Activated T-helper 17 cell treated with anti-CD3 and anti-CD28 coated beads, Interleukin-2, amount 50 U/mL, for 72 hours (primary cell): ENCODE results near the gene ANO2. TPM values are rescaled to one million over a fixed set of nuclear protein-coding genes. Genes with fewer than 3 reads are reported as not detected.

ENCODE experiments used
- ATAC-seq: fragments of 150-1000 bp; cut with Tn5 transposase; replicated peaks from 2 replicates; pipeline ENCODE4 v1.10.0; 2021; ENCODE audit warnings: mild to moderate bottlenecking, moderate library complexity
- H3K27ac Mint-ChIP-seq: one replicate; pipeline ENCODE4 v1.8.0; 2022; ENCODE audit warnings: mixed read lengths
- H3K27me3 Mint-ChIP-seq: one replicate; pipeline ENCODE4 v1.8.0; 2022; ENCODE audit warnings: mixed read lengths
- H3K36me3 Mint-ChIP-seq: one replicate; pipeline ENCODE4 v1.8.0; 2022; ENCODE audit warnings: low read depth, mild to moderate bottlenecking, mixed read lengths
- H3K4me1 Mint-ChIP-seq: one replicate; pipeline ENCODE4 v1.8.0; 2022; ENCODE audit warnings: mixed read lengths
- H3K4me3 Mint-ChIP-seq: one replicate; pipeline ENCODE4 v1.8.0; 2022; ENCODE audit warnings: mild to moderate bottlenecking, mixed read lengths
- H3K9me3 Mint-ChIP-seq: one replicate; pipeline ENCODE4 v1.8.0; 2022; ENCODE audit warnings: mixed read lengths
- total RNA-seq, 2 donors: library from RNA; stranded (reverse); gene quantifications; one replicate each; pipeline ENCODE4 v1.2.3, GENCODE V29; 2022

The ANO2 gene
- total RNA-seq, 2 donors from 2014 or later, result not detected

DNA sequence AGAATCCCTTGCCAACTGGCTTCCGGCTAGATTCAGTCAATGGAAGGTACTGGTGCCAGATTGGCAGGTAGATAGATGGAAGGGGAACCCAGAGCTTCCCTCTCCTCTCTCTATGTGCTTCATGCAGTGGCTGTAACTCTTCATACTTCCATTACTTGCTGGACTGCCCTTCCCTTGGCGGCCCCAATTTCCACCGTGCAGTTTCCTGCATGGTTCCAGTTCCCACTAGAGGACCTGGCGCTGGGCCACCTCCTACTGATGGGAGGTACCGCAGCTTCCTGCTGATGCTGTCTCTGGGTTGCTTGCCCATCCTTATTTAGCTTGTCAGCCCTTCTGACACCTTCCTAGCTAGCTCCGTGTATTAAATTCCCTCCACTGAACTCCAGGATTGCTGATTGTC is 226.4 kb downstream of the ANO2 start:
- no peaks in the 10 kb centered on the region for H3K36me3 Mint-ChIP-seq
- no peak for ATAC-seq
- H3K4me1 Mint-ChIP-seq, result no peaks in the 10 kb centered on the region
- H3K4me3 Mint-ChIP-seq, result no peak overlapping the region
- H3K27me3 Mint-ChIP-seq, result peaks cover 12% of the 10 kb centered on the region
- no peaks in the 10 kb centered on the region for H3K9me3 Mint-ChIP-seq
- H3K27ac Mint-ChIP-seq, result no peak overlapping the region

DNA sequence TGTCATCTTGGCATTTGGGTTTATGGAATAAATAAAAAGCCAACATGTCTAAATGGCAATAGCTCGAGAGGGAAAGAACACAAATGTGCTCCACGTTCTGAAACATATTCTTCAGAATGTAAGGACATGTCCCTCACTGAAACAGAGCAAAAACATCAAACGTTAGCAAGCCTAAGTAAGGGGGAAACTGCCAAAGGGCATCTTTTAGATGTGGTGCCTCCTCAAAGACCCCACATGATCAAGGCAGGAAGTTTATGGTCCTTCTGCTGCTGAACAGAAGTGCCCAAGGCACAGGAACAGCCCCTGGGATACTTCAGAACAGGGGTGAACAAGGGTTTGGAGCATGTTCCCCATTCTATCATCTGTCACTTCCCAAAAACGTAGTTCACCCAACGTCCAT is 227.0 kb downstream of the ANO2 start:
- Mint-ChIP-seq H3K9me3 (no peaks in the 10 kb centered on the region), H3K27me3 (peaks cover 12% of the 10 kb centered on the region), H3K4me1 (no peaks in the 10 kb centered on the region)

DNA sequence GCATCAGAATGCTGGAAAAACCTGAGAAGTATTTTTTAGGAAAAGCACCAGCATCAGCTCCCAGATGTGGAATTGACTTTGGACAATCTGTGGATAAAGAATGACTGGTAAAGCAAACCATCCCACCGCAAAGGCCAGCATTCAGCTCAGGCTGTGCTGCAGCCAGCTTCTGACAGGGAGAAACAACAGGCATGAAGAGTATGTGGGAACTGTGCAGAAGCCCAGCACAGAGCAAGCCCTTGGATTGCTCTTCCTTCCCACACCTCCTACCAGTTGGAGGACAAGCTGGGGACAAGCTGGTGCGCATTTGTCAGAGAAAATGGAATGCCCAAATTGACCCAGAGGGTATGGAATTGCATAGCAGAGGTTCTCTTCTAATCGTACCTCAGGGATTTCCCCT is 228.1 kb downstream of the ANO2 start:
- no peak overlapping the region for H3K27ac Mint-ChIP-seq
- peaks cover 6% of the 10 kb centered on the region for H3K27me3 Mint-ChIP-seq
- ATAC-seq, result no peak
- H3K4me1 Mint-ChIP-seq, result no peaks in the 10 kb centered on the region
- no peaks in the 10 kb centered on the region for H3K9me3 Mint-ChIP-seq
- H3K36me3 Mint-ChIP-seq, result no peaks in the 10 kb centered on the region
- no peak overlapping the region for H3K4me3 Mint-ChIP-seq

More for the DNA sequence above, 227.0 kb downstream of the ANO2 start:
- no peak for ATAC-seq
- H3K27ac Mint-ChIP-seq, result no peak overlapping the region
- H3K36me3 Mint-ChIP-seq, result no peaks in the 10 kb centered on the region
- no peak overlapping the region for H3K4me3 Mint-ChIP-seq

DNA sequence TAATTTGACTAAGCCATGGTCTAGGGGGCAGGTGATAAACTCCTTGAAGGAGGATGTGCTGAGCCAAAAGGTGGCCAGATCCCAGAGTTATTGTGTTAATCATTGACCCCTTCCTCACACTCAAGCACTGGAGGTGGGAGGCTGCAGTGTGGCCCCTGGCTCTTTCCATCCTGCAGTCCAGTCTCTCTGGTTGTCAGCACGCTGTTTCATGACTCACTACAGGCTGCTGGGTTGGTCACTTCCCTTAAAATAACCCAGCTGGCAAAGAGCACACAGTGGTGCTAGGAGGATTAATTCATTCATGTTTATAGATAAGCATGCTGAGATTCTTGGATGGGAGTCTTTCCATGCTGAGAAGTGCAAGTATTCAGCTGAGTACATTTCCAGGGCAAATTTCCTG is 228.9 kb downstream of the ANO2 start:
- H3K4me1 Mint-ChIP-seq, result no peaks in the 10 kb centered on the region
- H3K27ac Mint-ChIP-seq, result no peak overlapping the region
- no peak overlapping the region for H3K4me3 Mint-ChIP-seq
- H3K36me3 Mint-ChIP-seq, result no peaks in the 10 kb centered on the region
- H3K9me3 Mint-ChIP-seq, result no peaks in the 10 kb centered on the region
- H3K27me3 Mint-ChIP-seq, result peaks cover 6% of the 10 kb centered on the region
- no peak for ATAC-seq

DNA sequence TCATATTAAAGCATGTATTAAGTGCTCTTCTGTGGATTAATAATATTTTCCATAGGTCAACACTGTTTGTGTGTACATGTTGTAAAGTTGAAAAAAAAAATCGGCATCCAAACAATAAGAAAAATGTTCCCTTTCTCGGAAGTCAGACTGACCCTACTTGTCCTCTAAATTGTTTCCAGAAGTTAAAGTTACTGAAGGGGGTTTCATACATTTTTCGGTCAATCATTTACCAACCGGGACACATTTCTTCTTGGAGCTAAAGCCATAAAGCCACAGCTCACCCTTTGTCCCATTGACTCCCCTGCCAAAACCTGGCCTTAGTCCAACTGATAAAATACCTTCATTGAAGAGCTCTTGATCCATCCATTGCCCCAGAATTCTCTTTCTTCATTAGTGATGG is 230.0 kb downstream of the ANO2 start:
- Mint-ChIP-seq H3K9me3 (no peaks in the 10 kb centered on the region), H3K27me3 (peaks cover 6% of the 10 kb centered on the region)

DNA sequence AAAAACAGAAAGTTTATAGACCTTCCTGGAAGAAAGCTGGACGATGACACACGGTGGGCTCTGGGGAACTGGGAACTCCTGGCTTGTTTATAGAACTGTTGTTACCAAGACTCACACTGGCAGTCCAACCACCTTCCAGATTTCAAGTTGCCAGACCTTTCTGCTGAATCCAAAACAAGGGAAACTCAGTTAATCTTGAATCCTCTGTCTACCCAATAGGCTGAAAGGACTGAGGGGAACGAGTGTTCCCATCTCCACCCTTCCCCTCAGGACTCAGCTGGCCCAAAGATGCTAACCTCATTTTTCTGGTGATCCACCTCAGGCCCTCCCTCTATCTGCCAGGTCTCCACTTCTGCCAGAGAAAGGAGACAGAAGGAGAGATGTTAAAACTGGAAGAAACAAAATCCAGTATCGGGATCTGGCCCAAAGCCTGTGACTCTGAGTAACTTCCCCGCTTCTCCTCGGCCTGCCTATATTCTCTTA is 231.4 kb downstream of the ANO2 start:
- Mint-ChIP-seq H3K27me3 (peaks cover 6% of the 10 kb centered on the region), H3K4me1 (no peaks in the 10 kb centered on the region), H3K4me3 (no peak overlapping the region), H3K9me3 (no peaks in the 10 kb centered on the region), H3K36me3 (no peaks in the 10 kb centered on the region), H3K27ac (no peak overlapping the region)
- ATAC-seq, result no peak

More for the DNA sequence above, 230.0 kb downstream of the ANO2 start:
- no peak overlapping the region for H3K4me3 Mint-ChIP-seq
- no peaks in the 10 kb centered on the region for H3K36me3 Mint-ChIP-seq
- no peak overlapping the region for H3K27ac Mint-ChIP-seq
- H3K4me1 Mint-ChIP-seq, result no peaks in the 10 kb centered on the region
- no peak for ATAC-seq

DNA sequence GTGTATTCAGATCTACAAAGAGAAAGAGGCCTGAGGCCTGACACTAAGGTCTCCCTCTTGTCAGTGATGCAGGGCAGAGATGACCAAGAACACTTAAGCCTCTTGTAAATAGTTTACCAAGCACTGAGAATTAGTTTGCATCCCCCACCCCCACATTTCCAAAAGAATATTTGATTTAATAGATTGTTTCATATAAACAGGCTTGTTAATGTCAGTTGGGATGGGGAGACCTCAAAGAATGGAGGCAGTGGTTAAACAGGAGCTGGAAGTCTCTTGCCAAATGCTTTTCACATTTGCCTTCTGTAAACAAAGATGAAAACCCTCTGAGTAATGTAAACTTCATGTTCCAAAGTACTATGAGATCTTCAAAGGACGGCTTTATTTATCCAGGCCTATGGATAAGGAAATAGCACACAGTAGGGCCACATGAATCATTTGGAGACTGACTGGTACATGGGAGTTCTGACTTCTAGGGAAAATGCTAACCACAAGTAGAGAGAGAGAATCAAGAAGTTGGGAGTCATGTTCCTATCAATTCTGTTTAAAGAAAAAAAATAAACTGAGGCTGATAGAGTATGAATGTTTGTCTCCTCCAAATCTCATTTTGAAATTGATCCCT is 234.7 kb downstream of the ANO2 start:
- H3K9me3 Mint-ChIP-seq, result no peaks in the 10 kb centered on the region
- H3K27me3 Mint-ChIP-seq, result peaks cover 19% of the 10 kb centered on the region
- no peaks in the 10 kb centered on the region for H3K36me3 Mint-ChIP-seq
- H3K4me1 Mint-ChIP-seq, result no peaks in the 10 kb centered on the region
- no peak for ATAC-seq
- H3K27ac Mint-ChIP-seq, result no peak overlapping the region
- no peak overlapping the region for H3K4me3 Mint-ChIP-seq

DNA sequence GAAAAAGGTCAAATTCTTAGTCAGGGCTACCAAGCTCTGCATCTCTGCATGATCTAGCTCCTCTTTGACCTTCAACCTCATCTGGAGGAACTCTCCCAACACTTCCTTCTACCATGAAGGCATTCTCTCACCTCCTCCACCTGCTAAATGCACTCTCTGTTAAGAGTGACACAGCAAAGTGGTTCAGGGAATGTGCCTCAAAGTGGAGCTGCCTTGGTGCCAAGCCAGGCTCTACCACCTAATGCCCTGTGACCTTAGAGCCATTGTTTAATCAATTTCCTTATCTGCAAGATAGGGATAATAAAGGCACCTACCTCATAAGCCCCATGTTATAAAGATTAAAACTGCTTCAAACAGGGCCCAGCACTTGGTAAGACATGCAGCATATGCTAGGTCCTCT is 236.7 kb downstream of the ANO2 start:
- Mint-ChIP-seq H3K27ac (no peak overlapping the region), H3K4me1 (no peaks in the 10 kb centered on the region), H3K4me3 (no peak overlapping the region), H3K36me3 (no peaks in the 10 kb centered on the region), H3K9me3 (no peaks in the 10 kb centered on the region), H3K27me3 (peaks cover 19% of the 10 kb centered on the region)
- no peak for ATAC-seq

DNA sequence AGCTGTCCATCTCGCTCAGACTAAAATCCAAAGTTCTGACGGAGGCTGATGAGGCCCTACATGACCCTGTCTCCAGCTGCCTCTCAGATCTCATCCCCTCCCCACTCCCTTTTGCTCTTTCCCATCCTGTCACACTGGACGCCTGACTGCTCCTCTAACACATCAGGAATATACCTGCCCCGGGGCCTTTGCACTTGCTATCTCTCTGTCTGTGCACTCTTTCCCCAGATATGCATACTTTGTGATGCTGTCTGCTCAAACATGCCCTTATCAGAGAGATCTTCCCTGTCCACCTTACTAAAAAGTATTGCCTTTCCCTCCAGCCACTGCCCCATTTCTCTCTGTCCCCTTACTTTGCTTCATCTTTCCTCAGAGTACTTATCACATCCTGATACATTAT is 238.8 kb downstream of the ANO2 start:
- no peaks in the 10 kb centered on the region for H3K9me3 Mint-ChIP-seq
- H3K36me3 Mint-ChIP-seq, result no peaks in the 10 kb centered on the region
- H3K27ac Mint-ChIP-seq, result no peak overlapping the region
- H3K4me3 Mint-ChIP-seq, result no peak overlapping the region
- H3K4me1 Mint-ChIP-seq, result no peaks in the 10 kb centered on the region
- no peak for ATAC-seq
- peaks cover 19% of the 10 kb centered on the region for H3K27me3 Mint-ChIP-seq

DNA sequence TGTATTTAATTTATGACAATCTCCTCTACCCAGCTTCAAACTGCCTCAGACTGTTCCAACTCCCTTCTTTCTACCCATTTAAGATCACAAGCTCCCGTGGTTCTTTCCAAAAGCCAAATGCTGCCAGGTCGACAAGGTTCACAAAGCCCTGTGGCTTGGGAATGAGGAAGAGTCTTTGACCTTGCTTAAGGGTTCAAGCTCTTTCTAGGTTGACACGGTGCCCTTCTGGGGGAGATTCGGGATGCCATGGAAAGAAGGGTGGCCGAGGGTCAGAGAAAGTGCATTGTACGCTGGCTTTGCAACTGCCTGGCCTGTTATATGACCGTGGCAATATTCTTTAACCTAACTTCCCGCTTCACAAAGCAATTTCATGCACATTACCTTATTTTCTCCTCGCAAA is 239.3 kb downstream of the ANO2 start:
- Mint-ChIP-seq H3K27me3 (peaks cover 19% of the 10 kb centered on the region), H3K9me3 (no peaks in the 10 kb centered on the region), H3K36me3 (no peaks in the 10 kb centered on the region), H3K4me1 (no peaks in the 10 kb centered on the region), H3K4me3 (no peak overlapping the region), H3K27ac (no peak overlapping the region)
- no peak for ATAC-seq

DNA sequence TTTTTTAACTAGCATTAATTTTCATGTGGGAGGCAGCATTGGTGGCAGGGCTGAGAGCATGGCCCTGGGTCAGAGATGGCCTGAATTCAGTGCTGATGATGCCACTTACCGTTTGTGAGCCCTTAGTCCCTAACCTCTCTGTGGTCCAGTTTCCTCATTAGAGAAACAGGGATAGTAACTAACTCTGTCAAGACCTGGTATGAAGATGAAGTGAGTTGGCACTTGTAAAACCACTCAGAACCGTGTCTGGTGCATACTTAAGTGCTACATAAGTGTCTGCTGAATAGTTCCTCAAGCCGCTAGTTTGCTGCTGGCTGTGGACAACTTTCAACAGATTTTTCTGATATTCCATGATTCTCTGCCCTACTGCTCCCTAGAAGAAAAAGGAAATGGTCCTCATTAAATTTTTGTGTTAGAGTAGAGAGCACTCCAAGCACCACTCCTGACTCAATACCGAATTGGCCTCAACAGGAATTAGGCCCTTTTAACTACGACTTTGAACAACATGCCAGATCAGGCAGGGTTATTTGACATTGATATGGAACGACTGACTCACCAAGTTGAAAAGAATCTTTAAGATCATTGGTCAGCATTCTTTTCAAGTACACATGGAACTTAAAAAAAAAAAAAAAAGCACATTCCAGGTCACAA is 250.2 kb downstream of the ANO2 start:
- H3K4me3 Mint-ChIP-seq, result no peak overlapping the region
- no peaks in the 10 kb centered on the region for H3K4me1 Mint-ChIP-seq

DNA sequence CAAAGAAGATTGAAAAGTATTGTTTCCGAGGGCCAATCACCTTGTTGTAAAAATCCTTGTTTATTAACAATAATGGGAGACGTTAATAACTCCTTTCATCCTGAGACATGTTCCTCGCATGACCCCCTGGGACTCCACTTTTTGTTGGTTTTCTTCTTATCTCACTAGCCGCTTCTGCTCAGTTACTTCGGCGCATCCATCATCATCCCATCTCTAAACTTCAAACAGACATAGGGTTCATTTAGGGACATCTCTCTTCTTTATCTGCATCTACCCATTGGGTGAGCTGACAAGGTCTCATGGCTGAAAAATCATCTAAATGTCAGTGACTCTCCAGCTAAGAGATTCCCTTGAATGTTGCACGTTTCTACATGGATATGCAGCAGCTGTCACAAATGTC is 252.2 kb downstream of the ANO2 start:
- no peaks in the 10 kb centered on the region for H3K4me1 Mint-ChIP-seq
- no peaks in the 10 kb centered on the region for H3K9me3 Mint-ChIP-seq
- H3K27me3 Mint-ChIP-seq, result peaks cover 6% of the 10 kb centered on the region
- no peak for ATAC-seq
- H3K4me3 Mint-ChIP-seq, result no peak overlapping the region
- no peaks in the 10 kb centered on the region for H3K36me3 Mint-ChIP-seq
- H3K27ac Mint-ChIP-seq, result no peak overlapping the region

More for the DNA sequence above, 250.2 kb downstream of the ANO2 start:
- ATAC-seq, result no peak
- no peaks in the 10 kb centered on the region for H3K36me3 Mint-ChIP-seq
- peaks cover 3% of the 10 kb centered on the region for H3K27me3 Mint-ChIP-seq
- no peaks in the 10 kb centered on the region for H3K9me3 Mint-ChIP-seq
- H3K27ac Mint-ChIP-seq, result no peak overlapping the region

DNA sequence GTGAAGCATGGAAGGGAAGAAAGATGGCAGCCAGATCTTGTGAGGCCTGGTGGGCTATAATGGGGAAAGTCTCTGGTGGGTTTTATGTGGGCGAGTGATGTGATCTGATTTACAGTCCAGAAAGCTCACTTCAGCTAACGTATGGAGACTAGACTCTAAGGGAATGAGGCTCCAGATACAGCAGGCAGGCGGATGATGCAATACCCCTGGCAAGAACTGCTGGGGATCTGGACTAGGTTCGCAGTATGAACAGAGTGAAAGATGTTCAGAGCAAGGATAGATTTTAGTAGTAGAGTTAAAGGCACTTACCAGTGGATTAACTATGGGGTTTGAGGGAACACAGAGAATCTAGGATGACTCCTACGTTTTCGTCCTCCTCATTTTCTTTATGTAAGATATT is 253.1 kb downstream of the ANO2 start:
- ATAC-seq, result no peak
- Mint-ChIP-seq H3K4me1 (no peaks in the 10 kb centered on the region), H3K27ac (no peak overlapping the region), H3K9me3 (no peaks in the 10 kb centered on the region), H3K27me3 (peaks cover 6% of the 10 kb centered on the region), H3K4me3 (no peak overlapping the region), H3K36me3 (no peaks in the 10 kb centered on the region)

DNA sequence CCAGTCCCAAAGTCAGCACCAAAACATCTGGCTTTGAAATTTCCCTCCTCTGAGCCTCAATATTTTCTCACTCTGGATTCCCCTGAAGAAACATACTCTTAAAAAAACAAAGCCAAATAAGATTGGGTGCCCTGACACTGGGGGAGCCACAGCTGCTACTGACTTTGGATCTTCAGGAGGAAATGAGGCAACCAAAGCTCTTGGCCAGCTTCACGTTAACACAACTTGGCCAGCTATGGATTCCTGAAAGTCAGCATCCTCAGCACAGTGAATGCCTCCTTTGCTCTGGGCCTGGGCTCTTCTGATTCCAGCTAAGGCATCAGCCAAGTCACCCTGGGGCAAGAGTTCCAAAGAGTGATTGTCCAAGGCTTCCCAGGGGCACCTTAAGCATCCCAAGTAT is 254.8 kb downstream of the ANO2 start:
- H3K9me3 Mint-ChIP-seq, result no peaks in the 10 kb centered on the region
- no peak overlapping the region for H3K4me3 Mint-ChIP-seq
- H3K4me1 Mint-ChIP-seq, result no peaks in the 10 kb centered on the region
- no peak overlapping the region for H3K27ac Mint-ChIP-seq
- H3K36me3 Mint-ChIP-seq, result no peaks in the 10 kb centered on the region
- ATAC-seq, result no peak
- peaks cover 6% of the 10 kb centered on the region for H3K27me3 Mint-ChIP-seq

DNA sequence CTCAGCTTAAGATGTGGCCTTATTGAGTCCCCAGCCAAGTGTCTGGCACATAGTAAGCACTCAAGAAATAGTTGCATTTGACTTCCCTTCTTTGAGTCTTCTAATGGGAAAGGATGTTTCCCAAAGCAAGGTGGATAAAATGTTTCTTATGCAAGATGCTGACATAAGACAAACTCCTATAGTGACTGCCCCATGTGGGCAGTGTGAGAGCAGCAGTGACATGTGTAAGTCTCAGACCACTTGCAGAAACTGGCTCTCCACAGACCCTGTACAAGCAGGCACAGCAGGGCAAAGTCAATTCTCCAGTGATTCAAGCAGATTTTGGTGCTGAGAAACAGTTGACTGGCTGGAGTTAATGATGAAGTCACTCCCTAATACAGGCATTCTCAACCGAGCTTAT is 255.3 kb downstream of the ANO2 start:
- H3K9me3 Mint-ChIP-seq, result no peaks in the 10 kb centered on the region
- peaks cover 6% of the 10 kb centered on the region for H3K27me3 Mint-ChIP-seq
- no peak overlapping the region for H3K4me3 Mint-ChIP-seq
- no peak for ATAC-seq
- H3K27ac Mint-ChIP-seq, result no peak overlapping the region
- H3K36me3 Mint-ChIP-seq, result no peaks in the 10 kb centered on the region
- no peaks in the 10 kb centered on the region for H3K4me1 Mint-ChIP-seq
